ENCODE measurements around the gene GPBAR1.
"Not testable (repeated sequence)": the region's sequence is repeated elsewhere in the genome, so short reads cannot be mapped to it uniquely, and the experiment has no call there.

Gene GPBAR1

DNA sequence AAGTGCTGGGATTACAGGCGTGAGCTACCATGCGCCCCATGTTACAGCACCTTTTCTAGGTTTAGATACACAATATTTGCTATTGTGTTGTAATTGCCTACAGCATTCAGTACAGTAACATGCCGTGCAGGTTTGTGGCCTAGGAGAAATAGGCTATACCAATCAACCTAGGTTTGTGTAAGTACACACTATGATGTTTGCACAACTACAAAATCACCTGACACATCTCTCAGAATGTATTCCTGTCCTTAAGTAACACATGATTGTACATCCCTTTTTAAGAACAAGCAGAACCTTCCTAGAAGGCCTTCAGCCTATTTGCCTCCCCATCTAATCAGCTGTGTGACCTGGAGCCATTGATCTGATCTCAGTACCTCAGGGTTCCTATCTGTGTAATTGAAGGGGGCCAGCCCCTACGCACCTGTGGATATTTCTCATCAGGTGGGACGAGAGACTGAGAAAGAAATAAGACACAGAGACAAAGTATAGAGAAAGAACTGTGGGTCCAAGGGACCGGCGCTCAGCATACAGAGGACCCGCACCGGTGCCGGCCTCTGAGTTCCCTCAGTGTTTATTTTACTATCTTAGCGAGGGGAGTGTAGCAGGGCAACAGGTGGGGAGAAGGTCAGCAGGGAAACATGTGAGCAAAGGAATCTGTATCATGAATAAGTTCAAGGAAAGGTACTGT lies 50.2 kb downstream of the GPBAR1 start:
- DNase-seq (ENCODE audit: low read depth in 2 of 2), result no peak

DNA sequence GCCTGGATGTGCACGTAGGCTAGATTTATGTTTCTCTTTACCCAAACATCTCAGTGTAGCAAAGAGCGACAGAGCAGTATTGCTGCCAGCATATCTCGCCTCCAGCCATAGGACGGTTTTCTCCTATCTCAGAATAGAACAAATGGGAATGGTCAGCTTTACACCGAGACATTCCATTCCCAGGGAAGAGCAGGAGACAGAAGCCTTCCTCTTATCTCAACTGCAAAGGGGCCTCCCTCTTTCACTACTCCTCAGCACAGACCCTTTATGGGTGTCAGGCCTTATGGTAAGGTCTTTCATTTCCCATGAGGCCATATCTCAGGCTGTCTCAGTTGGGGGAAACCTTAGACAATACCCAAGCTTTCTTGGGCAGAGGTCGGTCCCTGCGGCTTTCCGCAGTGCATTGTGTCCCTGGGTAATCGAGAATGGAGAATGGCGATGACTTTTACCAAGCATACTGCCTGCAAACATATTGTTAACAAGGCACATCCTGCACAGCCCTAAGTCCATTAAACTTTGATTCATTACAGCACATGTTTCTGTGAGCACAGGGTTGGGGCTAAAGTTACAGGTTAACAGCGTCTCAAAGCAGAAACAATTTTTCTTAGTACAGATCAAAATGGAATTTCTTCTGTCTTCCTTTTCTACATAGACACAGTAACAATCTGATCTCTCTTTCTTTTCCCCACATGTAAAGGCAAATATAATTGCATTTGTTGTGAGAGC lies 50.9 kb downstream of the GPBAR1 start:
- DNase-seq (ENCODE audit: low read depth in 2 of 2), result not testable (repeated sequence)

DNA sequence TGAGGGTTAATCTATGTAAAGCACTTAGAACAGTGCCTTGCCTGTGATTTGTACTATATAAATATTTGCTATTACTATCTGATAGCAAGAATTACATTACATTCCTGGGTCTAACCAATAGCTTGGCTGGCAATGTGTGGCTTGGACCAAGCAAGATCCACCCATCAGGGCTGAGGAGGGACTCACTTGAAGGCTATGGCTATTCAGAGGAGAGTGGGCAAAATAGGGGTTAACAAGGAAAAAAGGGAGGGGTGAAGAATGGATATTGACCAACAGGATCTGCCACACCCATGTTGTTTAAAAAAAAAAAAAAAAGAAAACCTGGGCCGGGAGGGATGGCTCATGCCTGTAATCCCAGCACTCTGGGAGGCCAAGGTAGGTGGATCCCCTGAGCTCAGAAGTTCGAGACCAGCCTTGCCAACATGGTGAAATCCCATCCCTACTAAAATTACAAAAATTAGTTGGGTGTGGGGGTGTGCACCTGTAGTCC lies 51.5 kb downstream of the GPBAR1 start:
- no peak for DNase-seq (ENCODE audit: low read depth in 2 of 2)

DNA sequence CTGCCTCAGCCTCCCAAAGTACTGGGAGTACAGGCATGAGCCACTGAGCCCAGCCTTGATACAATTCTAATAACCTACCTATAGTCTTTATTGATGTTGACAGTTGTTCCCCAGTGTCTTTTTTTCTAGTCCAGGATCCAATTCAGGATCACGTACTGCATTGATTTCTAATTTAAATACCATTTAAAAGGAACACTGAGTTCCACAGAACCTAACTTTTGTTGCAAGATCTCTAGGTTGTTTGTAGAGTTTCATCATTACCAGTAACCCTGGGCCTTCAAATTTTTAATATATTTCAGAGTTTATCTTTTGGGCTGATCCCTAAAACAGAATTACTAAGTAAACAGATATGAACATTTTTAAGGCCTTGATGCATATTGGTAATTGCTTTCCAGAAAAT lies 52.5 kb downstream of the GPBAR1 start:
- no peak for DNase-seq (ENCODE audit: low read depth in 2 of 2)

Data from stimulated activated CD8-positive, alpha-beta memory T cell treated with anti-CD3 and anti-CD28 coated beads, Interleukin-7, amount 100 ng/mL, for 4 hours (primary cell).